Lower leg skin (tissue), 3 donors: ENCODE data around the gene POLR2J3.
"Not testable (repeated sequence)": the region's sequence is repeated elsewhere in the genome, so short reads cannot be mapped to it uniquely, and the experiment has no call there.

ENCODE experiments used
- POLR2A ChIP-seq, 2 donors: fragments of 450-650 bp; IDR thresholded peaks; one replicate each; pipeline ENCODE4 v1.6.1; 2016 to 2017; ENCODE audit warnings: antibody characterized with exemption in 2 of 2, mild to moderate bottlenecking in 1 of 2, moderate library complexity in 1 of 2
- TF ChIP-seq, protein P1 (sequence below), 3 donors: fragments of 450-650 bp; IDR thresholded peaks; one replicate each; pipeline ENCODE4 v1.5.1; 2016; ENCODE audit warnings: antibody characterized with exemption in 3 of 3, mild to moderate bottlenecking in 3 of 3, moderate library complexity in 2 of 3

- TF ChIP-seq POLR2A (IDR thresholded peaks at IDR 0.05) = not testable (repeated sequence)
- TF ChIP-seq, protein P1, sequence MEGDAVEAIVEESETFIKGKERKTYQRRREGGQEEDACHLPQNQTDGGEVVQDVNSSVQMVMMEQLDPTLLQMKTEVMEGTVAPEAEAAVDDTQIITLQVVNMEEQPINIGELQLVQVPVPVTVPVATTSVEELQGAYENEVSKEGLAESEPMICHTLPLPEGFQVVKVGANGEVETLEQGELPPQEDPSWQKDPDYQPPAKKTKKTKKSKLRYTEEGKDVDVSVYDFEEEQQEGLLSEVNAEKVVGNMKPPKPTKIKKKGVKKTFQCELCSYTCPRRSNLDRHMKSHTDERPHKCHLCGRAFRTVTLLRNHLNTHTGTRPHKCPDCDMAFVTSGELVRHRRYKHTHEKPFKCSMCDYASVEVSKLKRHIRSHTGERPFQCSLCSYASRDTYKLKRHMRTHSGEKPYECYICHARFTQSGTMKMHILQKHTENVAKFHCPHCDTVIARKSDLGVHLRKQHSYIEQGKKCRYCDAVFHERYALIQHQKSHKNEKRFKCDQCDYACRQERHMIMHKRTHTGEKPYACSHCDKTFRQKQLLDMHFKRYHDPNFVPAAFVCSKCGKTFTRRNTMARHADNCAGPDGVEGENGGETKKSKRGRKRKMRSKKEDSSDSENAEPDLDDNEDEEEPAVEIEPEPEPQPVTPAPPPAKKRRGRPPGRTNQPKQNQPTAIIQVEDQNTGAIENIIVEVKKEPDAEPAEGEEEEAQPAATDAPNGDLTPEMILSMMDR (IDR thresholded peaks at IDR 0.05) = not testable (repeated sequence)
These were observed 21.4 kb upstream of the POLR2J3 start for GRCh38 chr7:102593637-102594334.
